HG03439 (cell line): Measurements from ENCODE around the gene TUSC2.
A peak's percentile ranks its signal among the peaks of the same experiment; 100 is the strongest.

ENCODE experiments used
- ATAC-seq: cut with Tn5 transposase; IDR thresholded peaks from one replicate; pipeline ENCODE4 v1.9.1; 2021; ENCODE audit warnings: mild to moderate bottlenecking, moderate library complexity; ENCODE audit not compliant: unreplicated experiment

Gene TUSC2

DNA sequence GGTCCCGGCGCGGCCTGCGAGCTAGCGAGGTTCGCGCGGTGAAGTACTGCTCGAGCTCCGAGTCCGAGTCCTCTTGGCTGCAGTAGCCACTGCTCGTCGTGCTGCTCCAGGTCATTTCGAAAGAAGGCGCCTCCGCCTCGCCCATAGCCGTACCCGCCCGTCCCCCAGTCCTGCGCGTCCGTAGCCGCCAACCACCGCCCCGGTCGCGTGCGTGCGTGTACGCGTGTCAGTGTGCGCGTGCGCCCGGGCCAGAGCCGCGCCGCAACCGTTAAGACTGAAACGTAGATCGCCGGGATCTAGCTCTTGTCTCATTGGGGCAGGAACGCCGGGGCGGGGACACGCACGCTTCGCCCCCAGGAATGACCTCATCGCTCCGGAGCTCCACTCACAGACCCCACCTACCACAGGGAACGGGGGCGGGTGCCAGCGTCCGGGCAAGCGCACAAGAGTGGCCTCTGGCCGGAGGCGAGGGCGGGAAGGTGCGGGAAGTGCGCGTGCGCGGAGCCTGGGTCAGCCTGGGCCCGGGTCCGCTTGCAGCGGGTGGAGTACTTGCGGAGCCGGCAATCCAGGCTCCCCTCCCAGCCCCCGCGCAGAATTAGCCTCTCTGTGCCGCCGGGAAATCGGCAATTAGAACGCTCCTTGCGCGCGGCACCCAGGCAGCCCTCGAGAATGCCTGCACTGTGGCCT lies 9.3 kb upstream of the TUSC2 start:
- peak; percentile 76 for ATAC-seq

DNA sequence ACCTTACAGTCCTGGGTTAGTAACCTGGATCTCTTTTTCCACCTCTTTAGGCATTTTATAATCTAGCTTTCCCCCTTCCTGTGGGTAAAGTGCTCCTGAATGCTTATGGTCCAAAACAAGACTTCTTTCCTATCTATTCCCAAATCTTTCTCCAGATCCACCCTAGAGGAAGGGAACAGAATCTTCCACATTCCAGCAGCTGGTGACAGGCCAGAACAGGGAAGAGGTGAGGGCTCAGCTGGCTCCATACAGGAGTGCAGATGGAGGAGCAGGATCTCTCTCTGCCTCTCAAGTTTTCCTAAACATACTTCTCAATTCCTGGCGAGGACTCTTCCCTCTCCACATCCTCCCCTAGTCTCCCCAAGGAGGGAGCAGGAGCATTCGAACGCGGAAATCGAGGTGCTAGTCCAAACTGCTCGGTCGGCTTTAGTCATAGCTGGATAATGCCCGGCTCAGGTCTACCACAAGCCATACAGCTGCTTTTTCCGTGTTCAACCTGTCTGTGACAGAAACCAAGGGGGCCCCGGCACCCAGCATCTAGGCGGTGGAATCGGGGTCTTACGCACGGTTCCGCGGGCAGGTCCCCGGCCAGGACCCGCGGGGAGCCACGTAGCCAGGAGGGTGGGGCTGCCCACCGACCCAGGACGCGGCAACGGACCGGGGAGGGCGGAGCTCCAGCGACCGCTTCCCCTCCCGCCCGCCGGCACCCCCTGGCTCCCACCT lies 8.6 kb upstream of the TUSC2 start:
- ATAC-seq, result peak; percentile 31

DNA sequence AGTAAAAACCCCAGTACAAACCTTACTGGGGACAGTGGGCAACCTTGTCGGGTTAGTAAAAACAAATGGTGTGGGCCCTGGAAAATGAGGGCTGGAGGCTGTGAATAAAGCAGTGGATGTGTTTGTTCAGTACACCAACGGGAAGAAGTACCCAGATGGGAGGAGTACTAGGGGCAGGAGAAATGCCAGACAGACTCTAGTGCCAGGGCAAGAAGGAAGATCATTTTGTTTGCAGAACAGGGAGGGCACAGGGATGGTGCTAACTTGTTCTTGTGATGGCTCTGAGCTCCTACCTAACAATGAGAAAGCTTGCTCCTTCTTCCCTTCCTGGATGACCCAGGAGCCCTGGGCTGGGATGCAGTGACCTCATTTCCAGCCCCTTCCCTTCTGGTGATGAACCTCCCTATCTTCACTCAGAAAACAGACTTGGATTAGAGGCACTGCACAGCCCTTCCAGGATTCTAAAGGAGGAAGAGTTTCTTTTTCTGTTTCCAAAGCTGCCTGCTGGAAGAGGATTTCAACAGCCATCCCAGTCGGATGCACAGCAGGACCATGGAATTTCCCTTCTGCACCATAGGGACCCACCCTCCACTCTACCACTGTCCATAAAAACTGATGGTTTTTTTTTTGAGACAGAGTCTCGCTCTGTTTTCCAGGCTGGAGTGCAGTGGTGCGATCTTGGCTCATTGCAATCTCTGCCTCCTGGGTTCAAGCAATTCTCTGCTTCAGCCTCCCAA lies 6.5 kb upstream of the TUSC2 start:
- ATAC-seq, result no peak

DNA sequence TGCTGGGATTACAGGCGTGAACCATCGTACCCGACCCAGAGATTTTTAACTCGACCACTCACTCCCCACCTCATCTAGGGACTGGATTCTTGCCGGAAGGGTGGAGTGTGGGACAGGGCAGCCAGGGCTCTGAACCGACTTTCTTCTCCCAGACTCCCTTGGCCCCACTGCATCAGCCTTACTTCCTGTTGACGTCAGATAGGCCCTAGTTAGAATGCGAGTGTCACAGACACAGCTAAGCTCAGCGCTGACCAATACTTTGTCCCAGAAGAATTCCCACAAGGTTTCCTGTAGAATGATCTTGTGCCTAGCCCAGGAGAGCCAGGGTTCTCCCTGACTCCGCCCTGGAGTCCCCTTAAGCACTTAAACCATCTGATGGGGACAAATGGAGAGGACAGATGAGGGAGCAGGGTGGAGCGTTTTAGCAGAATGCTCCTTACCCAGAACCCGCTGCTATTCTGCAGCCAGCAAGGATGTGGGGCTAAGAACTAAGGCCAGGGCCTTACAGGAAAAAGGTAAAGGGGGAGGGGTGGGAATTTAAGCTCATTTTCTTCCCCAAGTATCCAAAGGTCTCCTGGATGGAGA lies 5.8 kb upstream of the TUSC2 start:
- ATAC-seq, result no peak

DNA sequence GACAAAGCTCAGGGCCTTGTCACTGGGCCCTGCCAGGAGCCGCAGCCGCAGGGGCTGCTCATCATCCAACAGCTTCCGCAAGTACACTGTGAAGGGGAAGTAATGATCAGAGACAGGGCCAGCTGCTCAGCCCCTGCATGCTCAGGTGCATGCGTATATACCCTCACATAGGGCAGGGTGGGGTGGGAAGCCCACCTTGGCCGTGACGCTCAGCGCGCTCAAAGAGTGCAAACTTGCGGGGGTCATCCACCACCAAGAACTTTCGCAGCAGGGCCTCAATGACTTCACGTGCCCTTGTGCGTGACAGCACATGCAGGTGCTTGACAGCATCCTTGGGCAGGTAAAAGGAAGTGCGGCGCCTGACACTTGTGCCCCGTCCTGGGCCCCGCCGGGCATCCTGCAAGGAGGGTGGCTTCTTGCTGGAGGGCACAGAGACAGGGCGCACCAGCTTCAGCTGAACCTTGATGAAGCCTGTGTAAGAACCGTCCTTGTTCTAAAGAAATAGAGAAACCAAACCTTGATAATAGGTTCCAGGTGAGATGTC lies 3.4 kb upstream of the TUSC2 start:
- no peak for ATAC-seq

DNA sequence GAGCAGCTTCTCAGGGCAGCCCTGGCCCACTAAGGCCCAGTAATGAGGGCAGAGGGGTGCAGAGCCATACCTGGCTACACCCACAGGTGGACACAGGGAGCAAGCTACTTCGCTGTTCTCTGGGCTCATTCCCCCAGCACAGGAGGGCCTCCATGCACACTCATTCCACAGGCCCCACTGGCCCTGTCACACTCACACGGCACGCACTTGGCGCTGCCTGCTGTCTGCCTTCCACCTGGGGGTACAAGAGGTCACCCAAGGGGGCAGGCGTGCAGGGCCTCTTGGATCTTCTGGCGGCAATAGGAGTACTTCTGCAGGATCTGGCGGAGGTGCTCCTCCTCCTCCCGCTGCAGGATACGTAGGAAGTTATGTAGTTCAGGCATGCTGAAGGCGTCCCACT lies 2.3 kb upstream of the TUSC2 start:
- no peak for ATAC-seq

DNA sequence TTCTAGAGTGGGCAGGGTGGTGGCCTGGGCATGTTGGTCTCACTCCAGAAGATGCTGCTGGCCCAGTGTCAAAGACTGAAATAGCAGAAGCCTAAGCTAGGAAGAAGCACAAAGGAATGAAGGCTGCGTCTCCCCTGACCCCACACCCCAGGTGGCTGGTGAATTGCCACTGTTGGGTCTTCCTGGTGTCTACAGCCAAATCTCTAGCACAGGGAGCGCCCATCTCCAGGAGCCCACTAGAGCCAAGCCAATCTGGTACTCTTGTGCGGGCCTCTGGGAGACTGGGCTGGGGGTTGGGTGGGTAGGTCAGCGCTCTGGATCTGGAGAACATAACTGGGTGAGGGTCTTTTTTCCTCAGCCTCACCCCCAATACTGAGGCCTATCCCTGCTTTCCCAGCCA lies 894 bp downstream of the TUSC2 start:
- ATAC-seq, result no peak

DNA sequence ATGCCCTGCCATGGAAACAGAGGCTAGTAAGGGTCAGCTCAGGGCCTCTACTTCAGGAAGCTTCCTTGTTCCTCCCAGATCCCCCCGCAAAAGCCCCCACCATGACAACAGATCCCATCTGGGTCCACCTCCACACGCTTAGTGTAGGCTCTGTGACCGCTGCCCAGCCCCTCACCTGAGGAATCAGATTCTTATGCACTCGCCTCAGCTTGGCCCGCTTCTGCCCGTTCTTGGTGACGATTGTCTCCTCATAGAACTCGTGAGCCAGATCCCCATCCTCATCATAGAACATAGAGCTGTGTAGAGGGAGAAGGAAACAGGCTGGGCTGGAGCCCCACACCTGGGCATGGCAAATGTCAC lies 1.9 kb downstream of the TUSC2 start:
- ATAC-seq, result no peak

DNA sequence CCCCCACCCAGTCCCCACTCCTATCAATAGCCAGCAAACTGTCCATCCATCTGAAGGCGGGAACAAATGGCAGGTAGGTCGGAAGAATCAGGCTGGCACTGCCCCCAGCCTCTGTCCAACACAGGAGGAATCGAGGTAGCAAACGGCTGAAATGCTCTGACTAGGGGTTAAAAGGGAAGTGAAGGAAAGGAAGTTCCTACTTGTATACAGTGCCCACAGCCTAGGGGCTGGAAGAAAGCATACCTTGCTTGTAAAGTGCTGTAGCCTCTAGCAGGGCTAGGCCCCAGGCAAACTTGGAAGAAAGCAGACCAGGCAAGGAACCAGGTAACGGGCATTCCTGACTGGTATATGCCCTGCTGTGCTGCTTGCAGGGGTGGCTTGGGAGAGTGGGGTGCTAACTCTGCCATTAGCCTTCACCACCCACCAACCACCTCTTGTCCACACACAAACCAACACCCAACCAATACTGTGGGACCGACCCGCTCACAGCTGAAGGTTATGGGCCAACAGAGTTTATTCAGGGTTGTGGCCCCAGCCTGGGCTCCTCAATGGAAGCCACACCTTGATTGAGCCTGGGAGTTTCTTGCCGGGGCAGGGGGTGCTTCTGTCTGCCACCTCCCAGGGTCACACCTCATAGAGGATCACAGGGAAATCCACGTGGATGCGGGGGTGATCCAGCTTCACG lies 2.4 kb downstream of the TUSC2 start:
- ATAC-seq, result no peak

DNA sequence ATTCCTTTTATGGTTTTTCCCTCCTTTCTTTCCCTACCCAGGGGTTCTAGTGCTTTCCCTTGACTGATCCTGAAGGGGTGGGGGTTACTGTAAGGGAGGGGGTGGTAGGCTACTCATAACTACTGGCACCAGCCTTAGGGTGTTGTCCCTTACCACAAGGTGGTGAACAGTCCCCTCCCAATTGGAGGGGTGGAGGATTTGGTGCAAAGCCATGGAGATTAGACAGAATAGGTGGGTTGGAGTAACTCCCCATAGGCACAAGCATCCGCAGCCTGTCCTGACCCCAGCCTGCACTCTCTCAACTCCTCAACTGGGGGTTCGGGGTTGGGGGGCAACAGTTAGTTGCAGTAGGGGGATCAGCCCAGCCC lies 2.9 kb downstream of the TUSC2 start:
- no peak for ATAC-seq

DNA sequence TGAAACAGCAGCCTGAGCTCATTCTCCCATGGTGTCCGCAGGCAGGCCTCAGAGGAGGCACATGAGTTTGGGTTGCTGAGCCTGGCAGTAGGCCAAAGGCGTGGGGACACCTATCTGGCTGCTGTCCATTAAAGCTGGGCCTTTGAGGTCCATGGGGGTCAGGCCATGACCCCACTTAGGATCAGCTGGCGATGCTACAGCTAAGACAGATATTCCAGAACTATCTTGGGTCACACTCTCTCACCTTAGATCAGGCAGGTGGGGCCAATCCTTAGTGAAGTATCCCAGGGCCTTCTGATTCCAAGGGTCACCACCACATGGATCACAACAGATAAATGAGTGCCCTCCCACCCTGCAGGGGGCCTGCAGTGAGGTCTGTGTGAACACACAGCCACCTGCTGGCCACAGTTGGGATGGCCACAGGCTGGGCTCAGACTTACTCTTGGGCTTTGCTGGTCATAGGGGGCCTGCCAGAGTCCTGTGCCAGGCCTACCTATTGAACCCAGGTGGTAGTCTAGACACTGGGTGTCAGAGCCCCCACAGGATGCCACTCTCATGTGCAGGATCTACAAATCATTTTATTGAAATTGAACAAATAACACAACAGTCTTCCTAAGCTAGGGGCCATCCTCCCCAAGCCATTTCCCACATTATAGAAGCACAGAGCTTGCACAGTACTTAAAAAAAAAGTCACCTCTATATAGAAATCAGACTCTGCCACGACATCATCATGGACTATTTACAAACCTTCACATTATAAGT lies 3.5 kb downstream of the TUSC2 start:
- no peak for ATAC-seq

DNA sequence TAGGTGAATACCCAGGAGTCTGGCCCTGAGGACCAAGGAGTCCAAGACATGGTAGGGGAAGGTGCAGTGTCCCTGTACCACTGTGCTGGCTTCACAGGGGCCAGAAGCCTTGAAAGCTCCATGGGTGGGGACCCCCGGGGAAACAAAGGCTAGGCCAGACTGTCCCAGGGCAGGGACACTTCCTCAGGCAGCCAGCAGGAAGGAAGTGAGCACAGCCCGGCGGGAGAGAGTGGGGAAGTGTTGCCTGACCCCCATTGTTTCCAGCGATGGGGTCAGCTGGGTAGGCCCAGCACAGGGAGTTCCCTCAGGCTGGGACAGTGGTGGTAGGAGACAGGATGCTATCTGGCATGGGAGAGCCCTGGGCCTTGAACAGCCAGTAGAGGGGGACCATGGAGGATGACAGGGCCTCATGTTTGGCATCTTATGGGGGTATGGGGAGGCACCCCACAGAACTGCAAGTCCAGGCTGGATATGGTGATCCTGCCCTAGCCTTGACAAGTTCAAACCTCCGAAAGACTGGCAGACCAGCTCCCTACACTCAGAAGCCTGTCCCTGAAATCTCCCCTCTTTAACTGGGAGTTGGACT lies 4.3 kb downstream of the TUSC2 start:
- no peak for ATAC-seq

DNA sequence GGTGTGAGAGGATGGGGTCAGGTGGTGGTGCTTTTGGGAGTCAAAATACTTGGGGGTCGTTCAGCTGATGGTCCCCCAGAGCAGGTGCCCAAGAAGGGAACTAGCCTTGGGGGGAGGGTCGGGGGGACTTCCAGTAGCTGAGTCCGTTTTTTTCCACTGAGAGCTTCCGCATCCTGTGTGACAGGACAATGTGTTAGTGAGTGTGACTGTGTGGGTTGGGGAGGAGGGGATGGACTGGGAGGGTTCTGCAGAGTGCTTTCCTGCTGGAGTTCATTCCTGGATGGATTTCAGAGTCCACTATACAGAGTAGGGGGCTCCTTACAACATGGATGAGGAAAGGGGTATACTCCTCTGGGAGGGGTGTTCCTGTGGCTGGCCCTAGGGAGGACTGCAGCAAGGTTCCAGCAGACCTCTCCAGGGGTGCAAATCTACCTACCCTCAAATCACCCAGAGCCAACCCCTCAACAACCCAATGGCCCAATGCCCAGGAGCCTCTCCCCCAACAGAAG lies 4.9 kb downstream of the TUSC2 start:
- no peak for ATAC-seq

DNA sequence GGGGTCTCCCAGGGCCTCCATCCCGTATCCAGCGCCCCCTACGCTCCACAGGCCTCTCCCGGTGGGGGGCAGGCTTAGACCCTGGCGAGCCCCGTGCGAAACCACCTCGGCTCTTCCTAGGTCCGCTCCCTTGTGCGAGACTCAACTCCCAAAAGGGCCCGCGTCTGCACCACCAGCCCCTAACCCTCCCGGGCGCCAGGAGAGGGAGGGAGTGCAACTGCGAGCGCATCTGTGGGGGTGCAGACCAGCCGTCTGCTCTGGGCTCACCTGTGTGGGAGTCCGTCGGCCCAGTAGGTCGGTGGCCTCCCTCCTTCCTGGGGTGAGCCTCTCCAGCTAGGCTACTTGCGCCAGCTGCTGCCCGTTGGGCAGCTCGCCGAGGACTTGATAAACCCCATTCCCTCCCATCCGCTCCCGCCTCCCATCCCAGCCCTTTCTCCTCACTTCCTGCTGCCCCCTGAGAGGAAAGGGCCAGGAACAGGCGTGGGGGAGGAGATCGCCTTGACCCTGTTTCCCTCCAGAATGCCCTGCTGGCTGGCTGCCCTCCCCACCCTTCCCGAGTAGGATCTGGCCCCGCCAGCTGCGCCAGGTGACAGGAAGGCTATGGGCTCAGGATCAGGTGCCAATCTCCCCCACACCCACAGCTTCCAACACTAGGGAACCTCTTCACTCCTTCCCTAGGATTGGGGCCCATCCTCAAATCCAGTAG lies 5.5 kb downstream of the TUSC2 start, which contains the start of gene HYAL2:
Gene HYAL2, minus strand, starts transcription at position 360 of the 706 bp plus-strand sequence. CDS start 2,256 bp downstream, outside the sequence.
- no peak for ATAC-seq

DNA sequence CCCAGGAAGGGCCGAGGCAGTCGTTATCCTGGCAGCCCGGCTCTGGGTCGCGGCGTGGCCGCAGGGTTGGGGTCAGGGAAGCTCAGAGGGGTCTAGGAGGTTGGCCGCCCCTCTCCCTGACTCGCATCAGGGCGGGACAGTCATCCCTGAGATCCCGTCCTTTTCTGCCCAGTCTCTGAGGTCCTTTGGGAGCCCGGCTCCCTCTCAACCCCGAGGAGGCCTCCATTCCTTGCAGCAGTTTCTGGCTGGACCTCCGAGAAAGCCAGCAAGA lies 6.0 kb downstream of the TUSC2 start:
- ATAC-seq, result no peak

DNA sequence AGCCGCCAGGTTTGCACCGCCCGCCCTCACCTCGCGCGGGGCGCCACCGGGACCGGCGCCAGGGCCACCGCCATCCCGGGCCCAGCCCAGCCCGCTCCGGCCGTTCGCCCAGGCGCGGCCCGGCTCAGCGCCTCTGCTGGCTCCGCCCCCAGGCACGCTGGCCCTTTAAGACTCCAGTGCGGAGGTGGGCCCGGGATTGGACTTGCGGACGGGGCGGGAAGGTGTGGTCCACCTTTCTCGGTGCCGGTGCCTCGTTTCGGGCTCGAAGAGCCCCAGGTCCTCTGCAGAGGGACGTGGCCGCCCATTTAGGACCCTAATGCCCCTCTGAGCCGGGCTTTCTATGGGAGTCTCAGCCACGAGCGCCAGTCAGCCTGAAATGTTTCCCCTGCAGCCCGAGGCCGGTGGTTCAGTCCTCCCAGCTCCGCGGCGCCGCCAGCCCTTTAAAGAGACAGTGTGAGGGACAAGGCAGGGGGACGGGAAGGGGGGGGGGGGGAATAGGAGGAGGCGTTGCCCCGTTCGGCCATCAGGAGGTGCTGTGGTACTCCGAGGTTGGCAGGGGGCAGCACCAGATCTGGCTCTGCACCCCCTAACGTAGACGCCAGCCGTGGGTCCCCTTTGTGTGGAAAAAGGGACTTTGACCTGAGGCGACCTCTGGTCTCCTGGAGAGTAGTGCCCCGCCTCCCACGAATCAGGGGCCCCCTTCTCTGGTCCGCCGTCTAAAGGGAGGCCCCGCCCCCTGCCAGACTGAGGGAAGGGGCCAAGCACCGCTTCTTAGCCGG lies 6.5 kb downstream of the TUSC2 start:
- ATAC-seq, result peak; percentile 80

DNA sequence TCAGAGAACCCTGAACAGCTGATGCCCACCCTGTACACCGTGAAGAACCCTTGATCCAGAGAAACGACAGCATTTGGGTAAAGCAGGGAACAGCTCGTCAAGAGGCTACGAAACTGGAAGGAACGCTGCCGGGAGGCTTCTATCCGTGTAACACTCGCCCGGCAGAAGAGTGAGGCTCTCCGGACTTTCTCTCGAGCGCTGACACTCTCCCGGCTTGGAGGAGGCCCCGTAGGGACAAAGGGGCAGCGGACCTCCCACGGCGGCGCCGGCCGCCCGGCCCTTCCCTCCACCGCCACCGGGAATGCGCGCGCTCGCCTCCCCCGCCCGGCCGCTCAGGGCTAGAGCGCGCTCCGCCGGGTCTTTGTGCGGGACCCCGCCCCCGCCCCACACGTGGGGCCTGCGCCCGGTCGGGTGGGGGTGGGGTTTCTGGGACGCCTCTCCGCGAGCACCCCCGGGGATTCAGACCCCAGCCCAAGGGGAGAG lies 7.1 kb downstream of the TUSC2 start:
- ATAC-seq, result peak; percentile 38
